ENCODE measurements around the gene CRYBG3.

Gene CRYBG3

DNA sequence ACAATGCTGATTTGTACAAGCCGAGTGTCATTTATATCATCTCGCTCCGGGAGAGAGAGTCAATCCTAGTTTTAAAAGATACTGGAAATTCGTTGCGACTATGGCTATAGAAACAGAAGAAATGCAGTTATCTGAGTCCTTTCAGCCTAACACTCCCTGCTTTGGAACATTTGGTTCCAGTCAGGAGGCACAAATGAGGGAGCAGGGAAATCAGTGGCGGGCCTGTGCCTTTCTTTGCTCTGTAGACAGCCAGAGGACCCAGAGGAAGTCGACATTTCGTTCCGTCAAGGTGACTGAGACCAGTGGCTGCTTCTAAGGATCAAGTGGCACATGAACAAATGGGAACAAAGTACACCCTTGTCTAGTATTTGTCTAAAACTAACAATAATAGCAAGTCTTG lies 151.2 kb downstream of the CRYBG3 start:
- FAIRE-seq (peak; percentile 67), DNase-seq (ENCODE audit: insufficient read length, low spot score) (no peak)
- no peak for TF ChIP-seq SPI1 (IDR thresholded peaks at IDR 0.05; ENCODE audit: low read depth, low read length)
- no peak for TF ChIP-seq POU2F2 (IDR thresholded peaks at IDR 0.05; ENCODE audit: low read depth, low read length)
- TF ChIP-seq PAX5 (IDR thresholded peaks at IDR 0.05; ENCODE audit: insufficient read depth, low read length, severe bottlenecking), result no peak
- TF ChIP-seq POLR2AphosphoS5 (IDR thresholded peaks at IDR 0.05; ENCODE audit: low read depth, low read length), result no peak
- TF ChIP-seq POLR2A (IDR thresholded peaks at IDR 0.05; ENCODE audit: low read depth, low read length), result no peak
- TF ChIP-seq TAF1 (IDR thresholded peaks at IDR 0.05; ENCODE audit: low read depth, low read length), result no peak

DNA sequence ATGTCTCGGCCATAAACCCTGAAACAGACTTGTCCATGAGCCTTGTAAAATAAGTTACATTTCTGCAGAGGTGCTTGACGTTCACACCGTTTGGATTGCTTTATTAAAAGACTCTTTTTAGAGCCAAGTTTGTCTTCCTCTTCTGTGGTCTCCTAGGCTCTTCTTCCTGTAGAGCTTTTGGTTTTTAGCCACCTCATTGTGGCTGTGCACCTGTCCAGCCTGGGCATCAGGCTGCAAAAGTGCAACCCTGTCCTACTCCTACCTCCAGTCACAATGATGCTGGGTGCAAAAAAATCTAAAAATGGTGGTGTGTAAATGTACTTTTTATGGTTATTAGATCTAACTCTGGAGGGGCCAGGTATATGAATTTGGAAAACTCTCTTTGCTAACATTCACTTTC lies 153.2 kb downstream of the CRYBG3 start:
- DNase-seq (ENCODE audit: insufficient read length, low spot score) (no peak), FAIRE-seq (peak; percentile 13)
- no peak for TF ChIP-seq POLR2A (IDR thresholded peaks at IDR 0.05; ENCODE audit: low read depth, low read length)
- no peak for TF ChIP-seq SPI1 (IDR thresholded peaks at IDR 0.05; ENCODE audit: low read depth, low read length)
- no peak for TF ChIP-seq TAF1 (IDR thresholded peaks at IDR 0.05; ENCODE audit: low read depth, low read length)
- no peak for TF ChIP-seq POU2F2 (IDR thresholded peaks at IDR 0.05; ENCODE audit: low read depth, low read length)
- TF ChIP-seq POLR2AphosphoS5 (IDR thresholded peaks at IDR 0.05; ENCODE audit: low read depth, low read length), result no peak
- no peak for TF ChIP-seq PAX5 (IDR thresholded peaks at IDR 0.05; ENCODE audit: insufficient read depth, low read length, severe bottlenecking)

DNA sequence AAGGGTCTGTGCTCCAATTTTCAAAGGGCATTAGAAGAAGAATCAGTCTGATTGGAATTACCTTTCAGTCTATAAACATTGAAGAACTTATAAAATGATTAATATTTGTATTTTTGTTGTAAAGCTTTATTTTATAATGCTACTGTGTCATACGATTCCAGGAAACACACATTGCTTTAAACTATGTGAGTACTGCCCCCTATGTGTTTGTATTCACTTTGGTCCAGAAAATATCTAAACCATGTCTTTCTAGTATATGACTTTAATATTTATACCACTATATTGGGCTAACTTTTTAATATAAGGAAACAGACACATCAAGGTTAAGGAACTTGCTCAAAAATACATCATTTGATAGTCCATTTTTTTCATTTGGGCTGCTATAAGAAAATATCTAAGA lies 153.7 kb downstream of the CRYBG3 start:
- TF ChIP-seq PAX5 (IDR thresholded peaks at IDR 0.05; ENCODE audit: insufficient read depth, low read length, severe bottlenecking), result no peak
- TF ChIP-seq TAF1 (IDR thresholded peaks at IDR 0.05; ENCODE audit: low read depth, low read length), result no peak
- no peak for TF ChIP-seq POLR2A (IDR thresholded peaks at IDR 0.05; ENCODE audit: low read depth, low read length)
- FAIRE-seq (no peak), DNase-seq (ENCODE audit: insufficient read length, low spot score) (no peak)

DNA sequence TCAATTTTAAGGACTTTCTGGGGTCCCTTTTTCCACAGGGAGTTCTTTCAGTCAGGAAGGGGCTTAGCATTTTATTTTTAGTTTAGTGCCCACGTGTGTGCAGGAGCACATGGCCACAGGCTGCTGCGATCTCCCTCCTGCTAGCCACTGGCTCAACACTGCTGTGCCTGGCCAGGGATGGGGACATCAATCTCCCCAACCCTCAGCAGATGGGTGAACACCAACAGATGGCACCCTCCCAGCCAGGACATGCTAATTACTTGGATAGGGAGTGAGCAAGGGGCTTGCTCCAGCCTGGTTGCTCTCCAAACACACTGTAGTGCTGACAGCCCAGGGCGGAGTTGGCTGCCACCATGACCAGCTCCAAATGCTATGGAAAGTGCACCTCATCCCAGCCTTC lies 157.8 kb downstream of the CRYBG3 start:
- FAIRE-seq, result peak; percentile 35

DNA sequence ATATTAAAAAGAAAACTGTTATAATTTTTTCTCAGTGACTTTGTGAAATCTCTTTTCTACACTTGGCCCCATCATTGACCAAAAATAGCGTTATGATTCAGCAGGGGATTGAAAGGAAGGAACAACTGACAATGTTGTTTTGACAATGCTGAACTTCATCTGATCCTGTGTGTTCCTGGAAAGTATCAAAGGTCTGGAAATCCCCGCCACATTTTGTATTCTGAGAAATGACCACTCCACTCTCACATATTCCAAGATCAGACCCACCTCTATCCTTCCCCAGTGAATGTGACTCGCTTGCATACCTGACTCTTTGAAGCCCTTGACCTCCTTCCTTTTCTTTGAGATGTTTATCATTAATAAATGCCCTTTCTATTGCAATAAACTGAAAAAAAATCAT lies 160.1 kb downstream of the CRYBG3 start:
- TF ChIP-seq SPI1 (IDR thresholded peaks at IDR 0.05; ENCODE audit: low read depth, low read length), result no peak
- TF ChIP-seq TAF1 (IDR thresholded peaks at IDR 0.05; ENCODE audit: low read depth, low read length), result no peak
- TF ChIP-seq PAX5 (IDR thresholded peaks at IDR 0.05; ENCODE audit: insufficient read depth, low read length, severe bottlenecking), result no peak
- no peak for TF ChIP-seq POLR2AphosphoS5 (IDR thresholded peaks at IDR 0.05; ENCODE audit: low read depth, low read length)
- TF ChIP-seq POLR2A (IDR thresholded peaks at IDR 0.05; ENCODE audit: low read depth, low read length), result no peak
- TF ChIP-seq POU2F2 (IDR thresholded peaks at IDR 0.05; ENCODE audit: low read depth, low read length), result no peak
- no peak for DNase-seq (ENCODE audit: insufficient read length, low spot score)
- FAIRE-seq, result peak; percentile 35

More for the DNA sequence above, 157.8 kb downstream of the CRYBG3 start:
- DNase-seq (ENCODE audit: insufficient read length, low spot score), result no peak
- TF ChIP-seq SPI1 (IDR thresholded peaks at IDR 0.05; ENCODE audit: low read depth, low read length), result no peak
- TF ChIP-seq PAX5 (IDR thresholded peaks at IDR 0.05; ENCODE audit: insufficient read depth, low read length, severe bottlenecking), result no peak
- TF ChIP-seq POLR2A (IDR thresholded peaks at IDR 0.05; ENCODE audit: low read depth, low read length), result no peak
- no peak for TF ChIP-seq TAF1 (IDR thresholded peaks at IDR 0.05; ENCODE audit: low read depth, low read length)
- TF ChIP-seq POLR2AphosphoS5 (IDR thresholded peaks at IDR 0.05; ENCODE audit: low read depth, low read length), result no peak
- TF ChIP-seq POU2F2 (IDR thresholded peaks at IDR 0.05; ENCODE audit: low read depth, low read length), result no peak

DNA sequence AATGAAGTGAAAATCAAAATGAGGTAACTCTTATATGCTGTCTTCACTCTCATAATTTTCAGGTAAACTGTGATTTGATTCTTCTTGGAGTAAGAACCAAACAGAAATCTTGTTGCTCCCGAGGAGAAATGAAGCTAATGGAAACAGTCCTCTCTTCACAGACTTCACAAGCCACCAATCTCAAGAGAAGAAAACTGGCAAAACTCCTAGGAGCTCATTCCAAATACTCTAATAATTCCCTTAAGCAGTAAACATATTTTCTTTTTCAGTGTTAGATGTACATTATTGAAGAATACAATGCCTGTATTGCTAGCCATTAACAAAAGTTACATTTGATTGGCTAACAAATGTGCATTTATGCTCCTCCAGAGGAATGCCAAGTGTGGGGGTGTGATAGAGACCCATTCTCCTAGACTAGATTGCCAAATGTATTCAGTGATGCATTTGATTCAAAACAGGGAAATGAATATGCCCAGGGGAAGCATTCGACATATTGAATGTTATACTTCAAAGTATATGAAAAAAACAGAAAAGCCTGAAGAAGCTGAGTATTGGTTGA lies 162.2 kb downstream of the CRYBG3 start:
- DNase-seq (ENCODE audit: insufficient read length, low spot score) (no peak), FAIRE-seq (no peak)
- TF ChIP-seq POU2F2 (IDR thresholded peaks at IDR 0.05; ENCODE audit: low read depth, low read length) (no peak), POLR2AphosphoS5 (IDR thresholded peaks at IDR 0.05; ENCODE audit: low read depth, low read length) (no peak), TAF1 (IDR thresholded peaks at IDR 0.05; ENCODE audit: low read depth, low read length) (no peak), SPI1 (IDR thresholded peaks at IDR 0.05; ENCODE audit: low read depth, low read length) (no peak), PAX5 (IDR thresholded peaks at IDR 0.05; ENCODE audit: insufficient read depth, low read length, severe bottlenecking) (no peak), POLR2A (IDR thresholded peaks at IDR 0.05; ENCODE audit: low read depth, low read length) (no peak)

DNA sequence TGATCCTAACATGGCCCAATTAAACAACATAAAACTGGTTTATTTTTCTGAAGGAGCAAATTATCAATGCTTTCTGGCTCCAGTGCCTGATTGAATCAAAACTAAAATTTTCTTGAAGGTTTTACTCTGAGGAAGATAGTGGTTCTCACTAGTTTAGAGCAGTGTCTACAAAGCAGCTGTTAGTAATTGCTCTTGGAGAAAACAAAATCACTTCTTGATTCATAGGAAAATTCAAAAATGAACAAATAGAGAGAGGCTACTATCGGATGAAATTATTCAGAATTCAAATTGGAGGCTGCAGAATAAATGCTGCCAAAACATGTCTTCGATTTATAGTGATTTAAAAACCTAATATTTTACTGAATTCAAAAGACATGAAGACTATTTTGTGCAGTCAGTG lies 165.5 kb downstream of the CRYBG3 start:
- FAIRE-seq, result no peak
- DNase-seq (ENCODE audit: insufficient read length, low spot score), result no peak
- no peak for TF ChIP-seq POLR2AphosphoS5 (IDR thresholded peaks at IDR 0.05; ENCODE audit: low read depth, low read length)

DNA sequence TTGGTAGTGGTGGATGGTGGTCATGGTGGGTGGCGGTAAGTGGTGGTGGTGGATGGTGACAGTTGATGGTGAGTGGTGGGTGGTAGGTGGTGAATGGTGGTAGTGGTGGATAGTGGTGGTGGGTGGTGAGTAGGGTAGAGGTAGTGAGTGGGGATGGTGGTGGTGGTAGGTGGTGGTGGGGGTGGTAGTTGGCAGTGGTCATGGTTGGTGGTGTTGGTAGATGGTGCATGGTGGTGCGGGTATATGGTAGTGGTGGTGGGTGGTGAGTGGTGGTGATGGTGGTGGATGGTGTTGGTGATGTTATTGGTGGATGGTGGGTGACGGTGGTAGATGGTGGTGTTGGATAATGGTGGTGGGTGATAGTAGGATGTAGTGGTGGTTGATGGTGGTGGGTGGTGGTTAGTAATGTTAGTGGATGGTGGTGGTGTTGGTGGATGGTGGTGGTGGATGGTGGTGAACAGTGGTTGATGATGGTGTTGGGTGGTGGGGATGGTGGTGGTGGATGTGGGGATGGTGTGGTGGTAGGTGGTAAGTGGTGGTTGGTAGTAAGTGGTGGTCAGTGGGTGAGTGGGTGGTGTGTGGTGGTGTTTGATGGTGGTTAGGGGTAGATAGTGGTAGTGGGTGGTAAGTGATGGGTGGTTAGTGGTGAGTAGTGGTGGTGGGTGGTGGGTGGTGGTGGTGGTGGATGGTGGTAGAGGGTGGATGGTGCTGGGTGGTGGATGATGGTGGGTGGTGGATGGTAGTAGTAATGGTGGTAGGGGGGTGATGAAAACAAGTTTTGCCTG lies 167.2 kb downstream of the CRYBG3 start:
- no peak for TF ChIP-seq PAX5 (IDR thresholded peaks at IDR 0.05; ENCODE audit: insufficient read depth, low read length, severe bottlenecking)
- no peak for TF ChIP-seq SPI1 (IDR thresholded peaks at IDR 0.05; ENCODE audit: low read depth, low read length)
- TF ChIP-seq TAF1 (IDR thresholded peaks at IDR 0.05; ENCODE audit: low read depth, low read length), result no peak
- TF ChIP-seq POU2F2 (IDR thresholded peaks at IDR 0.05; ENCODE audit: low read depth, low read length), result no peak
- no peak for TF ChIP-seq POLR2A (IDR thresholded peaks at IDR 0.05; ENCODE audit: low read depth, low read length)
- TF ChIP-seq POLR2AphosphoS5 (IDR thresholded peaks at IDR 0.05; ENCODE audit: low read depth, low read length), result no peak
- FAIRE-seq, result peak; percentile 9

DNA sequence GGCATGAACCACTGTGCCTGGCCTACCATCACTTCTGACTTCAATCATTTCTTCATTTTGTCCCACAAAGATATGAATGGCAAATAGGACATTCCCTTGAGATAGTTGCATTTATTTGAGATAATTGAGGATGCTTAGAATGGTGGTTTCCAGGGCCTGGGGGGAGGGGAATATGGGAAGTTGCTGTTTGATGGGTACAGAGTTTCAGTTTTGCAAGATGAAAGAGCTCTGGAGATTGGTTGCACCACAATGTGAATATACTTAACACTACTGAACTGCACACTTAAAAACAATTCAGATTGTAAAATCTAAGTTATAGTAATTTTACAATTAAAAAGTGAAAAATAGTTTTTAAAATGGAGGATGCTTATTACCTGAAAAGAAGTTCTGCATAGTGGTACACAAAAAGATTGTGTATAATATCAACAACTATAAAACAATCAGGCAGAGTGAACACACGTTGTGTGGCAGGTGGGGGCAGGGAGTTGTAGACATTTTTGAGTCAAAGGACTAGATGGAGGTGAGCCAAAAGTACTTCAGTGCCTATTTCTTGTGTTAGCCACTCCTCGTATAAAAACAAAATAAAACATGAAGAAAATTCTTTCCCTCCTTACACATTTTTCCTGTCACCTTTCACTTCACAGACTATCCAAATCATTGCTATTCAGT lies 168.9 kb downstream of the CRYBG3 start:
- no peak for FAIRE-seq
- DNase-seq (ENCODE audit: insufficient read length, low spot score), result no peak
- TF ChIP-seq POLR2A (IDR thresholded peaks at IDR 0.05; ENCODE audit: low read depth, low read length), result no peak
- no peak for TF ChIP-seq PAX5 (IDR thresholded peaks at IDR 0.05; ENCODE audit: insufficient read depth, low read length, severe bottlenecking)
- TF ChIP-seq SPI1 (IDR thresholded peaks at IDR 0.05; ENCODE audit: low read depth, low read length), result no peak
- no peak for TF ChIP-seq TAF1 (IDR thresholded peaks at IDR 0.05; ENCODE audit: low read depth, low read length)
- no peak for TF ChIP-seq POLR2AphosphoS5 (IDR thresholded peaks at IDR 0.05; ENCODE audit: low read depth, low read length)
- no peak for TF ChIP-seq POU2F2 (IDR thresholded peaks at IDR 0.05; ENCODE audit: low read depth, low read length)

More for the DNA sequence above, 167.2 kb downstream of the CRYBG3 start:
- DNase-seq (ENCODE audit: insufficient read length, low spot score), result no peak

Measured in GM12891 (cell line).